GM19351 (cell line): Measurements from ENCODE around the gene RIF1.

Source experiments
- ATAC-seq: cut with Tn5 transposase; IDR thresholded peaks from one replicate; pipeline ENCODE4 v1.9.1; 2021; ENCODE audit warnings: mild to moderate bottlenecking, moderate library complexity; ENCODE audit not compliant: unreplicated experiment

RIF1 gene

GRCh38 chr2:151491496-151491895 is 81.8 kb downstream of the RIF1 start:
- no peak for ATAC-seq

- ATAC-seq = no peak
Measured at GRCh38 chr2:151498178-151498577, 88.5 kb downstream of the RIF1 start.

DNA sequence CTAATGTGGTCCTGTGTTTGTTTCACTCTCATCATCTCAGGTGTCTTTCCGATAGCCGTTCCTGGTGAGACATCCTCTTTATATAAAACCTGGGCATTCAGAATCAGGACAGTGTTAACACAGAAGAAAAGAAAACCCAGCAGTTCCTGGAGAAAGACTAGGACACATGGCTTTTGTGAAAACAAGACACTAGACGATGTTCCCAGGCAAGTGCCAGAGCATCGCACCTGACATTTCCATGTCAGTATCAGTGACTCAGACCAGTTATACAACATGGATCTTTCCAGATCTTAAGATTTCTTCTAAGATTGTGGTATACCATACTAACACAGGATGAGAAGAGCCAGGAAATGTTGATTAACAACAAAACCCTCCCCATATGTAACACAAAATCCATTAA is 96.5 kb downstream of the RIF1 start:
- ATAC-seq = no peak

DNA sequence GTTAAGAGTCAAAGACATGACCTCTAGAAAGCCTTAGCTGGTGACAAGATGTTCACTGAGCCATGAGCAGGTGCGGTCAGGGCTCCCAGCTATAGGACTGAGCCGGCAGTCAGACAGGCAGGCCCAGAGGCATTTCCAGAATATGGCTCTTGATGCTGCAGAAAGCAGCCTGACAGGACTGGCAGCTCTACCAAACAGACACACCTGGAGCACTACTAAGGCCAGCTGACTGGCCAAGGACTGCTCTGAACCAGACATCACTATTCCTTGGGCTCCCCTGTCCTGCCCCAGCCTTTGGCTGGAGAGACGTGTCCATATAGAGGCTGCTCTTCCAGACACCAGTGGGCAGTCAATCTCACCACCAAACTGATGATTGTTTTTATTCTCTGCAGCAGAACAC is 98.8 kb downstream of the RIF1 start:
- no peak for ATAC-seq

DNA sequence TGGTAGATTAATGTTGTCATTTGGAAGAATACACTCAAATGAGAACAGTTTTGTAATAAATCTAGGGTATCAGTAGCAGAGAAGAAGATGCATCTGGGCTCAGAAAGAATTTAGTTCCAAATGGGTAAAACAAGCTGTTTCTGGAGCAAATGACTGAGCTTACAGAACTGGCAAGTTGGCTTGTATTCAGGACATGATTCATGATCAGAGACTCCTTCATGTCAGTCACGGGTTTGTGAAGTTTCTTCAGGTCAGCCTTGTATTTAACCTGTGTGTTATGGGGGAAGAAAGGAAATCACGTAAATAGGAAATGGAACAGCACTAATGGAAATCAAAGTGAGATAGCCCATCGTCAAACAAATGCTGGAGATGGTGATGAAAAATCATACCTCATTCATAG is 109.1 kb downstream of the RIF1 start:
- ATAC-seq = no peak

DNA sequence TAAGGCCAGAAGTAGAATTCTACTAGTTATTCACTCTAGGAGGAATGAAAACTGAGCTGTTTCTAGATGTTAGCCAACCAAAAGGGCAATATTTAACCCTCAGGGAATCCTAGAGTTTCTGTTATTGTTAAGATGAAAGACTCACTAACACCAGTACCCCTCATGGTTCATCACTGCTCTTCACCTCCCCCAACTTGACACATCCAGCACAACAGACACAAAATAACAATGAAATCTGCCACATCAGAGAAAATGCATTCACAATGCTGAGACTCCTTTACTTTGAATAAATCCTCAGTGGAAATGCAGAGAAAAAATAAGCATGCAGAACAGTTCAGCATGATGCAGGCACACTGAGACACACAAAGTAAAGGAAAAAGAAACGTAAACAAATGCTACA is 111.3 kb downstream of the RIF1 start:
- no peak for ATAC-seq

DNA sequence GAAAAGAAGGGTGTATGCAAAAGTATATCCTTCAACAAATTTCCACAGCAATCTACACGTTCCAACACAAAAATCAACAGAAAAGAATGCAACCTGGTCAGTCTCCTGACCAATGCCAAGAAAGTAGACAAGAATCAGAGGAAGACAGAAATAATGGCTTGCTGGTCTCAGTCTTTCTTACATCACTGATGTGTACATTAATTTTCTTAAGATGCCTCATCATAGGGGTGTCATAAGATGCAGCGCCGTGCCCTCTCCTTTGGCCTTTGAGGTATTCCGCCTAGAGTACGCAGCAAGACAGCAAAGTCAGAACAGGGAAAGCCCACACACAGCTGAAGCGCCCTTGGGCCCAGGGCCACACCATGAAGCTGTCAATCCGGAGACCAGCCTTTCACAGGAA is 112.9 kb downstream of the RIF1 start:
- no peak for ATAC-seq

DNA sequence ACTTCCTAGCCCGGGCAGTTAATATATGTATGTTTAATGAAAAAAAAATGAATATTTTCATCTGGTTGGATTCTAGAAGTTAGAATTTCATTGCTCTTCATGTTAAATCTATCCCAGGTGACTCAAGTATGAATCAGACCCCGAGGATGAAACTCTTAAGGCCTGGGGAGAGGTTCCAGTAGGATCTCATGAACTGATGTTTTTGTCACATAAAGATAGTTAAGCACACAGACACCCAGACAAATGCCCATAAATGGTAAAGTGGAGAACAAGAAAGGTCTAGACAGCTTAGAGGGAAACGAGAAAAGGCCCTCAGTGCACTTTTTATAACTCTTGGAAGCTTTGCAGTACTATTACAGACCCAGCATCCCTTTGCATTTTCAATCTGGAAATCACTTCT is 114.1 kb downstream of the RIF1 start:
- no peak for ATAC-seq

DNA sequence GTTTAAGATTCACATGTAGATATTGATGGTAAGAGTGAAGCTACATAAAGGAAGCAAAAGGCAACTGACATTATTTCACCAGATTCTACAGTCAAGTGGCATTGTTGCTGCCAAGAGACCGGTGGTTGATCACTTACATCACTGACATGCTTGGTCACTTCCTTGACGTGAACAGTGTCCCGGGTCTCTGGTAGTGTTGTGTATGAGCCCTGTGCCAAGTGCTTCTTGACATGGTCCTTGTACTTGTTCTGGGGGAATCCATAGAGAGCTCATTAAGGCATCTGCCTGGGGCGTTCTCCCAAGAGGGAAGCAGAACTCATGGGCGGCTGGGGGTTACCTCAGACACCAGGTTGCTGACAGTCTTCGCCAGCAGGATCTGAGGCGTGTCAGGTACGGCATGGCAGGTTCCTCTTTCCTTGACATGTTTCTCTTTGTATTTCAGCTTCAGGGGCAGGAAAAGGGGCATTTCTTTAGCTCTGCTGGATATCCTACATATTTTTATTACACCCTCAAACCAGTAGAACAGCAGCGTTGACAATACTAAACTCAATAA is 116.2 kb downstream of the RIF1 start:
- ATAC-seq = no peak

DNA sequence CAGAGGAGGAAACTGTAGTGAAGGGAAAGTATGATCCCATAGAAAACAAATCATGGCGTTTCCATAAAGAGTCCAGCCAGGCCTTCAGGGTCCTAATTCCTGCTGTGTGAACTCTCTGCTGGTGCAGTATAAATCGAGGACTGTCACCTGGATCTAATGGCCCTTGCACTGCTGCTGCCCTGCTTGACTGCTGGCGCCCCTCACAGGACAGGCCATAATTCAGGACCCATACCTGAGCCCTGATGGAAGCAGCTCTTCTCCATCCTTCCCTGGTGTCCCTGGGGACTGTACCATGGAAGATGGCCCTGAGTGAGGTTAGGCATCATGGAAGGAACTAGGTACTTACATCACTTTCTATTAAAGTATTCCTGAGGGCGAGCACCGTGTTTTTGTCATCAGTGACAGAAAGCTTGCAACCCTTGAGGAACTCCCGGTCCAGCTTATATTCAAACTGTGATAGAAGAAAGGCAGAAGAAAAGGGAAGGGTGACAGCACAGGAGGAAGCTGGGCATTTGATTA is 116.9 kb downstream of the RIF1 start:
- ATAC-seq = no peak
